ENCODE data around the gene SPACDR.

DNA sequence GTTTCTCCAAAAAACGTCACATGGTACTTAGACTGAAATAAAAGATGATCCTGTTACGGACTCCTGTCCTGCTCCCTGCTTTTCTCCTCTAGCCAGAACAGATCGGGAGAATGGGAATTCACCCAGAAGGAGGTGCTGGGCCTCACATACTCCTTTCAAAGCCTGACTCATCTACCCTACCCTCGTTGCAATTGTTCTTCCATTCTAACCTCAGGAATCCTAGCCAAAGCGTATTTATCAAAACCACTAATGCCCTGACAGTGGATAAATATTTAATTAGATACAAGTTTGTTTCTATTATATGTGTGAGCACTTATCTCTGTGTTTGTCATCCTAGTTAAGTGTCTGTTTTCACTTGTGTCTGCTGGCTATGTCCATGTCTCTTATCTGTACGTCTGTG is 57.3 kb downstream of the SPACDR start:
- TF ChIP-seq RBM15 (IDR thresholded peaks at IDR 0.05; ENCODE audit: insufficient read depth, low read length), result no peak
- no peak for TF ChIP-seq TSHZ1 (CRISPR knock-in tag; IDR thresholded peaks at IDR 0.05)
- TF ChIP-seq TCF7 (IDR thresholded peaks at IDR 0.05; ENCODE audit: borderline replicate concordance), result no peak
- TF ChIP-seq NFYB (IDR thresholded peaks at IDR 0.05; ENCODE audit: extremely low read depth, insufficient read length), result no peak
- TF ChIP-seq ZBTB1 (CRISPR knock-in tag; IDR thresholded peaks at IDR 0.05; ENCODE audit: borderline replicate concordance, low read depth), result no peak
- no peak for TF ChIP-seq BMI1 (IDR thresholded peaks at IDR 0.05; ENCODE audit: low read length)
- no peak for TF ChIP-seq BACH1 (tag; IDR thresholded peaks at IDR 0.05)
- TF ChIP-seq EZH2 (IDR thresholded peaks at IDR 0.05; ENCODE audit: borderline replicate concordance, low read depth, low read length), result no peak
- TF ChIP-seq, protein P1, sequence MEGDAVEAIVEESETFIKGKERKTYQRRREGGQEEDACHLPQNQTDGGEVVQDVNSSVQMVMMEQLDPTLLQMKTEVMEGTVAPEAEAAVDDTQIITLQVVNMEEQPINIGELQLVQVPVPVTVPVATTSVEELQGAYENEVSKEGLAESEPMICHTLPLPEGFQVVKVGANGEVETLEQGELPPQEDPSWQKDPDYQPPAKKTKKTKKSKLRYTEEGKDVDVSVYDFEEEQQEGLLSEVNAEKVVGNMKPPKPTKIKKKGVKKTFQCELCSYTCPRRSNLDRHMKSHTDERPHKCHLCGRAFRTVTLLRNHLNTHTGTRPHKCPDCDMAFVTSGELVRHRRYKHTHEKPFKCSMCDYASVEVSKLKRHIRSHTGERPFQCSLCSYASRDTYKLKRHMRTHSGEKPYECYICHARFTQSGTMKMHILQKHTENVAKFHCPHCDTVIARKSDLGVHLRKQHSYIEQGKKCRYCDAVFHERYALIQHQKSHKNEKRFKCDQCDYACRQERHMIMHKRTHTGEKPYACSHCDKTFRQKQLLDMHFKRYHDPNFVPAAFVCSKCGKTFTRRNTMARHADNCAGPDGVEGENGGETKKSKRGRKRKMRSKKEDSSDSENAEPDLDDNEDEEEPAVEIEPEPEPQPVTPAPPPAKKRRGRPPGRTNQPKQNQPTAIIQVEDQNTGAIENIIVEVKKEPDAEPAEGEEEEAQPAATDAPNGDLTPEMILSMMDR (IDR thresholded peaks at IDR 0.05 in 2 of 3, conservative IDR thresholded peaks at IDR 0.05 in 1 of 3; ENCODE audit: insufficient read depth in 2 of 3, low read depth in 1 of 3, low read length in 3 of 3), result no peak

Data from K562 (cell line).